Heart left ventricle (tissue), 13 donors: ENCODE data around the gene RAC3.

Source experiments
- CTCF ChIP-seq, 12 donors: fragments of 200-600 bp; sonication (generic) in 4 of 12; IDR thresholded peaks; one replicate each; pipeline versions ENCODE4 v1.5.0 to v1.8.0; 2018 to 2022; ENCODE audit warnings: antibody characterized with exemption in 12 of 12, mild to moderate bottlenecking in 5 of 12
- POLR2A ChIP-seq, 2 donors: fragments of 450-650 bp; IDR thresholded peaks; one replicate each; pipeline ENCODE4 v1.6.1; 2017; ENCODE audit warnings: antibody characterized with exemption in 2 of 2, mild to moderate bottlenecking in 2 of 2, moderate library complexity in 2 of 2
- donor health status: ischemic (EF 13 %, LVEDD 7.1; RV severe dilation, severe dysfunction).
- donor health status: DM: no; HTN: yes; CAD: no.
- donor health status: DM: no; HTN: no; CAD: no.
- donor health status: ischemic (EF 25% LVEDD 6.9; RV normal size, moderate dysfunction).
- donor health status: ischemic (EF 25% LVEDD 5.7; RV mildly dilated, moderate dysfunction).
- donor health status: ischemic (EF 35%, LVEDD 5.7; RV mildly dilated, moderate dysfunction).
- donor health status: nonischemic (EF 11% LVEDD 7.7; RV severe dilation, severe dysfunction).
- donor health status: DM: yes; HTN: yes; CAD: no.
- donor health status: PGD.
- donor health status: ischemic (EF 29% LVEDD 5.4; RV normal size, mild dysfunction).
- donor health status: nonischemic (EF 23%, LVEDD 6.1; RV moderate dilation, normal function).

GRCh38 chr17:81999976-82000802, 31.3 kb upstream of the RAC3 start:
- TF ChIP-seq POLR2A (IDR thresholded peaks at IDR 0.05) (no peak), CTCF (IDR thresholded peaks at IDR 0.05) (no peak)
